Esophagus muscularis mucosa (tissue), 3 donors: Measurements from ENCODE around the gene LYRM1.

Experiments
- CTCF ChIP-seq, 3 experiments: fragments of 200-600 bp in 2 of 3; fragments of 450-650 bp in 1 of 3; sonication (generic) in 2 of 3; IDR thresholded peaks; one replicate each; pipeline ENCODE4 v1.5.1; 2017 to 2019; ENCODE audit warnings: antibody characterized with exemption in 3 of 3, mild to moderate bottlenecking in 2 of 3, moderate library complexity in 1 of 3
- POLR2A ChIP-seq: fragments of 450-650 bp; IDR thresholded peaks from one replicate; pipeline ENCODE4 v1.6.1; 2017; ENCODE audit warnings: antibody characterized with exemption, moderate library complexity, mild to moderate bottlenecking, low read depth

GRCh38 chr16:20865420-20866131, 35.0 kb upstream of the LYRM1 start:
- TF ChIP-seq CTCF (IDR thresholded peaks at IDR 0.05), result no peak
- TF ChIP-seq POLR2A, result no peak
